Gastrocnemius medialis (tissue), 4 donors: Measurements from ENCODE around the gene ORC6. TPM values are rescaled to one million over a fixed set of nuclear protein-coding genes. Genes with fewer than 3 reads are reported as not detected.

ENCODE experiments used
- ATAC-seq, 2 donors: fragments of 150-250 bp; one replicate each; pipeline ENCODE4 v1.9.1; 2016
- DNase-seq, 2 donors: peaks; one replicate each; pipeline ENCODE4 v3.0.0-alpha.2; 2019
- H3K27ac ChIP-seq, 4 donors: fragments of 200-600 bp; sonication (generic); 1 replicate in 1 of 4; 2 replicates in 3 of 4; pipeline ENCODE4 v1.5.1; 2016 to 2018; ENCODE audit warnings: mild to moderate bottlenecking in 2 of 4, moderate library complexity in 1 of 4
- H3K27me3 ChIP-seq, 3 donors: fragments of 200-600 bp; sonication (generic) in 2 of 3; 1 replicate in 1 of 3; 2 replicates in 2 of 3; pipeline versions ENCODE4 v1.5.1 to v1.6.0; 2016 to 2019; ENCODE audit warnings: mild to moderate bottlenecking in 1 of 3, moderate library complexity in 1 of 3
- H3K36me3 ChIP-seq, 2 donors: fragments of 200-600 bp; sonication (generic) in 1 of 2; one replicate each; pipeline ENCODE4 v1.5.1; 2017 to 2018
- H3K4me1 ChIP-seq, 2 donors: fragments of 200-600 bp; sonication (generic) in 1 of 2; one replicate each; pipeline ENCODE4 v1.5.1; 2016 to 2017; ENCODE audit warnings: mild to moderate bottlenecking in 2 of 2
- H3K4me3 ChIP-seq, 4 donors: fragments of 200-600 bp; sonication (generic) in 3 of 4; 1 replicate in 1 of 4; 2 replicates in 3 of 4; pipeline ENCODE4 v1.5.1; 2016 to 2019; ENCODE audit warnings: mild to moderate bottlenecking in 2 of 4
- H3K9me3 ChIP-seq, 3 donors: fragments of 200-600 bp; sonication (generic) in 2 of 3; 1 replicate in 1 of 3; 2 replicates in 2 of 3; pipeline ENCODE4 v1.5.1; 2016 to 2019
- CTCF ChIP-seq, 5 experiments: fragments of 450-650 bp in 3 of 5; fragments of 200-600 bp in 2 of 5; sonication (generic) in 2 of 5; IDR thresholded peaks in 4 of 5; conservative IDR thresholded peaks in 1 of 5; 1 replicate in 4 of 5; 2 replicates in 1 of 5; pipeline ENCODE4 v1.5.1; 2016 to 2019; ENCODE audit warnings: antibody characterized with exemption in 5 of 5, mild to moderate bottlenecking in 3 of 5, moderate library complexity in 3 of 5
- POLR2A ChIP-seq, 2 donors: fragments of 450-650 bp; IDR thresholded peaks; one replicate each; pipeline ENCODE4 v1.6.1; 2017; ENCODE audit warnings: antibody characterized with exemption in 2 of 2, mild to moderate bottlenecking in 2 of 2, moderate library complexity in 2 of 2
- in situ Hi-C, 4 donors: fragments of 200-750 bp; cut with MboI; loops; one replicate each; pipeline versions ENCODE4 v1.15.0 to v1.8.0; 2017; ENCODE audit warnings: low sequenced_read_pairs in 4 of 4
- intact Hi-C: fragments of 100-400 bp; cut with DNase I; formaldehyde crosslinking; loops from one replicate; pipeline ENCODE4 v1.15.1; 2023; ENCODE audit warnings: low total_unique reads
- total RNA-seq, 4 donors: library from RNA; depleted of rRNA; stranded (reverse); fragments of >200 nt; gene quantifications; one replicate each; pipeline versions ENCODE4 v1.1.0 to v1.2.3, GENCODE V29; 2016

ORC6 gene
- total RNA-seq, 4 donors from 2014 or later = 0.40 to 5.7 (median 1.2) TPM

- intact Hi-C loops (no loop called here), in situ Hi-C loops (no loop called here)
- Histone ChIP-seq H3K4me3 (no peak overlapping the region), H3K4me1 (peaks cover 7 to 8% of the 10 kb centered on the region in 2 donors), H3K27ac (no peak overlapping the region), H3K36me3 (no peaks in the 10 kb centered on the region), H3K9me3 (no peaks in the 10 kb centered on the region), H3K27me3 (no peaks in the 10 kb centered on the region)
- ATAC-seq = no peak
- no peak for DNase-seq
- TF ChIP-seq POLR2A (IDR thresholded peaks at IDR 0.05) = no peak
- TF ChIP-seq CTCF (IDR thresholded peaks at IDR 0.05 in 4 of 5, conservative IDR thresholded peaks at IDR 0.05 in 1 of 5) = no peak
These were observed 30.1 kb downstream of the ORC6 start for GRCh38 chr16:46719528-46719927.

GRCh38 chr16:46720619-46721018 is 31.2 kb downstream of the ORC6 start:
- H3K4me3 ChIP-seq = no peak overlapping the region
- in situ Hi-C loops (no loop called here), intact Hi-C loops (no loop called here)
- TF ChIP-seq CTCF (IDR thresholded peaks at IDR 0.05 in 4 of 5, conservative IDR thresholded peaks at IDR 0.05 in 1 of 5) (no peak), POLR2A (IDR thresholded peaks at IDR 0.05) (no peak)
- H3K9me3 ChIP-seq = no peaks in the 10 kb centered on the region
- no peaks in the 10 kb centered on the region for H3K36me3 ChIP-seq
- H3K4me1 ChIP-seq = peaks cover 4% of the 10 kb centered on the region in 2 donors
- no peak overlapping the region for H3K27ac ChIP-seq
- no peaks in the 10 kb centered on the region for H3K27me3 ChIP-seq
- no peak for ATAC-seq
- no peak for DNase-seq

- Histone ChIP-seq H3K4me1 (no peaks in the 10 kb centered on the region), H3K27me3 (no peaks in the 10 kb centered on the region), H3K36me3 (no peaks in the 10 kb centered on the region), H3K4me3 (no peak overlapping the region), H3K27ac (no peak overlapping the region), H3K9me3 (no peaks in the 10 kb centered on the region)
- intact Hi-C loops = no loop called here
- ATAC-seq = no peak
- TF ChIP-seq POLR2A (IDR thresholded peaks at IDR 0.05) (no peak), CTCF (IDR thresholded peaks at IDR 0.05 in 4 of 5, conservative IDR thresholded peaks at IDR 0.05 in 1 of 5) (no peak)
- in situ Hi-C loops = no loop called here
- DNase-seq = peak in 1 of 2 donors; percentile 34
These were observed 32.4 kb downstream of the ORC6 start for GRCh38 chr16:46721885-46722284.

GRCh38 chr16:46727184-46727583 is 37.7 kb downstream of the ORC6 start:
- H3K27me3 ChIP-seq = no peaks in the 10 kb centered on the region
- intact Hi-C loops = no loop called here
- TF ChIP-seq CTCF (IDR thresholded peaks at IDR 0.05 in 4 of 5, conservative IDR thresholded peaks at IDR 0.05 in 1 of 5) (no peak), POLR2A (IDR thresholded peaks at IDR 0.05) (no peak)
- H3K4me3 ChIP-seq = no peak overlapping the region
- no peak for ATAC-seq
- H3K9me3 ChIP-seq = no peaks in the 10 kb centered on the region
- H3K27ac ChIP-seq = peak overlapping the region in 2 of 4 donors; percentile 2 to 43
- H3K36me3 ChIP-seq = no peaks in the 10 kb centered on the region
- in situ Hi-C loops = no loop called here
- H3K4me1 ChIP-seq = no peaks in the 10 kb centered on the region
- no peak for DNase-seq

GRCh38 chr16:46727630-46728029 is 38.2 kb downstream of the ORC6 start:
- intact Hi-C loops = no loop called here
- H3K27ac ChIP-seq = peak overlapping the region in 3 of 4 donors; percentile 12 to 52 (median 43)
- no peaks in the 10 kb centered on the region for H3K4me1 ChIP-seq
- ATAC-seq (no peak), DNase-seq (no peak)
- no peaks in the 10 kb centered on the region for H3K9me3 ChIP-seq
- no peaks in the 10 kb centered on the region for H3K36me3 ChIP-seq
- H3K27me3 ChIP-seq = no peaks in the 10 kb centered on the region
- in situ Hi-C loops = no loop called here
- TF ChIP-seq POLR2A (IDR thresholded peaks at IDR 0.05) (no peak), CTCF (IDR thresholded peaks at IDR 0.05 in 4 of 5, conservative IDR thresholded peaks at IDR 0.05 in 1 of 5) (no peak)
- no peak overlapping the region for H3K4me3 ChIP-seq
